ENCODE measurements around the gene EFCAB5. TPM values are rescaled to one million over a fixed set of nuclear protein-coding genes. Genes with fewer than 3 reads are reported as not detected.

EFCAB5 gene
- total and polyA plus RNA-seq, 2 of the 8 experiments (the other 6 are each of a cell fraction or from before 2014, with no cell fraction given) = 0.05 to 0.34 TPM

DNA sequence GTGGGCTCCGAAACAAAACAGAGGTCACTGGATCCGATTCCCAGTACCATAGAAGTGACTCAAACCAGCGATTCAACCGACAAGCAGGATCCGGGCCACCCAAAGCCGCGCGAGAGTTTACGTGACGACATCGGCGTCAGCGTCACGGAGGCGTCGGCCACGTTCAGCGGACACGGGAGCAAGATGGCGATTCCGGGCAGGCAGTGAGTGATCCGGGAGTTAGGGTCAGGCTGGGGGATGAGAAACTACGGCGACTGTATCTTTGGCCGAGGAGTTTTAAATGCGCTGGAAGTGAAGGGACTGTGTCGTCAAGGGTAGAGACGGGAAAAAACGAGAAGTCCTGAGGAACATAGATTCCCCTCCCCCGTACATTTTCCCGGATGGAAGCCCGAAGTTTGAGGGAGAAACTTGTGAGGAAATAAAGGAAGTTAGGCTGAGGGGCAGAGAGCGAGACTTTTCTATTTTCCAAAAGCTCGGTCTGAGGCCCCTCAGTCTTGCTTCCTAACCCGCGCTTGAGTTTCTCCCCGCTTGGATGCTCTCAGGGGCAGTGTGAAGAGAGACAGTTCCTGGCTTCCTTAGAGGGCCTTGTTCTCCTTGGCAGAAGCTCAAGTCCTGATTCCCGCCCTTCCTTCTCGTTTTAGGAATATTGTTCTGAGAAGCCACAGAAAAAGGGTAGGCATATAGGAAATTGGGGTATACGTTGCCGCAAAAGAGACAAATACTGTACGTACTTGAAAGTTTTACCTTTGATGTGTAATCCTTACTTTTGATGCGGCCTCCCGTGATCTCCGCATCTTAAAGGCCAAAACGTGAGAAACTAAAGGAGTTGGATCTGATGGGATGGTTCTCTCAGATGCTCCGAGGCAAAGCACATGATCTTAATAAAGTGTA is 175.5 kb downstream of the EFCAB5 start, which contains the start of gene NSRP1 (continued):
- TF ChIP-seq FOSL1 (IDR thresholded peaks at IDR 0.05; ENCODE audit: insufficient read depth, low read depth, low read length) (no peak), CEBPB (IDR thresholded peaks at IDR 0.05; ENCODE audit: low read depth, low read length) (no peak), MAFK (IDR thresholded peaks at IDR 0.05; ENCODE audit: low read depth, low read length) (no peak), SP1 (IDR thresholded peaks at IDR 0.05; ENCODE audit: low read depth, low read length) (no peak), RNF2 (IDR thresholded peaks at IDR 0.05; ENCODE audit: borderline replicate concordance, low read depth, low read length, missing control alignments, poor library complexity, severe bottlenecking) (no peak), NANOG (IDR thresholded peaks at IDR 0.05; ENCODE audit: insufficient read depth, low read depth, low read length, poor library complexity, severe bottlenecking) (no peak), RFX5 (IDR thresholded peaks at IDR 0.05; ENCODE audit: borderline replicate concordance, low read depth, low read length) (no peak), EP300 (IDR thresholded peaks at IDR 0.05; ENCODE audit: borderline replicate concordance in 1 of 2, low read depth in 2 of 2, low read length in 2 of 2) (no peak), JUND (IDR thresholded peaks at IDR 0.05; ENCODE audit: low read length) (peak; percentile 59; the same call in 1 of the 2 replicates), SP2 (IDR thresholded peaks at IDR 0.05; ENCODE audit: low read length) (no peak), CHD1 (IDR thresholded peaks at IDR 0.05; ENCODE audit: low read depth, low read length) (peak; percentile 49; the same call in 1 of the 2 replicates), SIN3A (conservative IDR thresholded peaks at IDR 0.05 in 1 of 2, IDR thresholded peaks at IDR 0.05 in 1 of 2; ENCODE audit: low read depth in 1 of 2, low read length in 2 of 2) (no peak; a peak in 1 of 4 replicates), BCL11A (IDR thresholded peaks at IDR 0.05; ENCODE audit: low read depth in 2 of 2, low read length in 2 of 2) (no peak), HDAC2 (IDR thresholded peaks at IDR 0.05; ENCODE audit: borderline replicate concordance in 1 of 2, low read depth in 2 of 2, low read length in 2 of 2) (no peak), POLR2A (IDR thresholded peaks at IDR 0.05; ENCODE audit: control extremely low read depth in 1 of 2, low read depth in 2 of 2, low read length in 2 of 2) (peak; percentile 98 to 99), POU5F1 (IDR thresholded peaks at IDR 0.05; ENCODE audit: low read depth, low read length) (no peak)
- TF ChIP-seq, protein P1, sequence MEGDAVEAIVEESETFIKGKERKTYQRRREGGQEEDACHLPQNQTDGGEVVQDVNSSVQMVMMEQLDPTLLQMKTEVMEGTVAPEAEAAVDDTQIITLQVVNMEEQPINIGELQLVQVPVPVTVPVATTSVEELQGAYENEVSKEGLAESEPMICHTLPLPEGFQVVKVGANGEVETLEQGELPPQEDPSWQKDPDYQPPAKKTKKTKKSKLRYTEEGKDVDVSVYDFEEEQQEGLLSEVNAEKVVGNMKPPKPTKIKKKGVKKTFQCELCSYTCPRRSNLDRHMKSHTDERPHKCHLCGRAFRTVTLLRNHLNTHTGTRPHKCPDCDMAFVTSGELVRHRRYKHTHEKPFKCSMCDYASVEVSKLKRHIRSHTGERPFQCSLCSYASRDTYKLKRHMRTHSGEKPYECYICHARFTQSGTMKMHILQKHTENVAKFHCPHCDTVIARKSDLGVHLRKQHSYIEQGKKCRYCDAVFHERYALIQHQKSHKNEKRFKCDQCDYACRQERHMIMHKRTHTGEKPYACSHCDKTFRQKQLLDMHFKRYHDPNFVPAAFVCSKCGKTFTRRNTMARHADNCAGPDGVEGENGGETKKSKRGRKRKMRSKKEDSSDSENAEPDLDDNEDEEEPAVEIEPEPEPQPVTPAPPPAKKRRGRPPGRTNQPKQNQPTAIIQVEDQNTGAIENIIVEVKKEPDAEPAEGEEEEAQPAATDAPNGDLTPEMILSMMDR (IDR thresholded peaks at IDR 0.05; ENCODE audit: control extremely low read depth in 1 of 3, insufficient read depth in 1 of 3, low read depth in 1 of 3, low read length in 3 of 3) = no peak
- TF ChIP-seq, protein P2, sequence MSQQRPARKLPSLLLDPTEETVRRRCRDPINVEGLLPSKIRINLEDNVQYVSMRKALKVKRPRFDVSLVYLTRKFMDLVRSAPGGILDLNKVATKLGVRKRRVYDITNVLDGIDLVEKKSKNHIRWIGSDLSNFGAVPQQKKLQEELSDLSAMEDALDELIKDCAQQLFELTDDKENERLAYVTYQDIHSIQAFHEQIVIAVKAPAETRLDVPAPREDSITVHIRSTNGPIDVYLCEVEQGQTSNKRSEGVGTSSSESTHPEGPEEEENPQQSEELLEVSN (IDR thresholded peaks at IDR 0.05) = no peak
